ENCODE measurements around the gene HSPB6. TPM values are rescaled to one million over a fixed set of nuclear protein-coding genes. Genes with fewer than 3 reads are reported as not detected.

The HSPB6 gene
- total RNA-seq, 2 donors from 2014 or later: 35.0 to 117 TPM

DNA sequence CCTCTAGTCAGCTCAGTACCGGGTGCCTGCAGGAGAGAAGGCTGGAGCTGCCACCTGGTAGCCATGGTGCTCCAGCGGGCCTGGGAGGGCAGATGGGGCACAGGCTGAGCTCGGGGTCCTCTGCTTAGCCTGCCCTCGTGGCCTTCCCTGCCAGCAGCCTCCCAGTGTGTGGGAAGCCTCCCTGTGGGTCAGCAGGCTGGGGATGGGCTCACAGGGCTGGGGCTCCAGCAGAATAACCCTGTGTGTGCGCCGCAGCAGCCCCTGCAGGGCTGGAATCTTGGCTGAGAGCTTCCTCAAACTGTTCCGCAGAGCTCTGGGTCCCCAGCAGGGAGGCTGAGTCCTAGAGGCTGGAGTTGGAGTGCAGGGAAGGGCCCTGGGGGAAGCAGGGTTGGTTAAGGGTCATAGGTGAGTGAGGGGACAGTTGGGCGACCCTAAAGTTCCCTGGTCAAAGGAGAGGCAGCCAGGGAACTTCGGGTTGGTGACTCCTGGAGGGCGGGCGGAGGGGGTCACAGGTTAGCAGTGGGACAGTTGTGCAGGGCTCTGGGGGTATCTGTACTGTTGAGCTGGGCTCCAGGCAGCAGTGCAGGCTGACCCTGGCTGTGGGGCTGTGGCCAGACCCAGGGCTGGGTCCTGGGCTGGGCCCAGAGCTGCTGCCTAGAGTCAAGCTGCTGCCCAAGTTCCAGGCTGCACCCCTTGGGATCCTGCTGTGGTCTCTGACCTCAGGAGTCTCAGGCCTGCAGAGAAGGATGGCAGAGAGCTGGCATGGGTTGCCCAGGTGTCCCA is 32.6 kb upstream of the HSPB6 start:
- WGBS, 2 donors: 81 to 94% methylated on average over 8 to 11 of the region's 11 CpGs
- H3K27ac ChIP-seq: no peak overlapping the region
- no peak for DNase-seq
- TF ChIP-seq POLR2A (IDR thresholded peaks at IDR 0.05): no peak
- TF ChIP-seq, protein P1, sequence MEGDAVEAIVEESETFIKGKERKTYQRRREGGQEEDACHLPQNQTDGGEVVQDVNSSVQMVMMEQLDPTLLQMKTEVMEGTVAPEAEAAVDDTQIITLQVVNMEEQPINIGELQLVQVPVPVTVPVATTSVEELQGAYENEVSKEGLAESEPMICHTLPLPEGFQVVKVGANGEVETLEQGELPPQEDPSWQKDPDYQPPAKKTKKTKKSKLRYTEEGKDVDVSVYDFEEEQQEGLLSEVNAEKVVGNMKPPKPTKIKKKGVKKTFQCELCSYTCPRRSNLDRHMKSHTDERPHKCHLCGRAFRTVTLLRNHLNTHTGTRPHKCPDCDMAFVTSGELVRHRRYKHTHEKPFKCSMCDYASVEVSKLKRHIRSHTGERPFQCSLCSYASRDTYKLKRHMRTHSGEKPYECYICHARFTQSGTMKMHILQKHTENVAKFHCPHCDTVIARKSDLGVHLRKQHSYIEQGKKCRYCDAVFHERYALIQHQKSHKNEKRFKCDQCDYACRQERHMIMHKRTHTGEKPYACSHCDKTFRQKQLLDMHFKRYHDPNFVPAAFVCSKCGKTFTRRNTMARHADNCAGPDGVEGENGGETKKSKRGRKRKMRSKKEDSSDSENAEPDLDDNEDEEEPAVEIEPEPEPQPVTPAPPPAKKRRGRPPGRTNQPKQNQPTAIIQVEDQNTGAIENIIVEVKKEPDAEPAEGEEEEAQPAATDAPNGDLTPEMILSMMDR (IDR thresholded peaks at IDR 0.05): no peak
- intact Hi-C loops (cut with DNase I): no loop called here
- H3K4me3 ChIP-seq: no peak overlapping the region
- no peaks in the 10 kb centered on the region for H3K27me3 ChIP-seq
- no peak for ATAC-seq
- no peaks in the 10 kb centered on the region for H3K36me3 ChIP-seq (replicated peaks in 1 of 2; ENCODE audit: insufficient read depth in 1 of 2, low read depth in 2 of 2)
- no peaks in the 10 kb centered on the region for H3K9me3 ChIP-seq
- peaks cover 20% of the 10 kb centered on the region for H3K4me1 ChIP-seq

DNA sequence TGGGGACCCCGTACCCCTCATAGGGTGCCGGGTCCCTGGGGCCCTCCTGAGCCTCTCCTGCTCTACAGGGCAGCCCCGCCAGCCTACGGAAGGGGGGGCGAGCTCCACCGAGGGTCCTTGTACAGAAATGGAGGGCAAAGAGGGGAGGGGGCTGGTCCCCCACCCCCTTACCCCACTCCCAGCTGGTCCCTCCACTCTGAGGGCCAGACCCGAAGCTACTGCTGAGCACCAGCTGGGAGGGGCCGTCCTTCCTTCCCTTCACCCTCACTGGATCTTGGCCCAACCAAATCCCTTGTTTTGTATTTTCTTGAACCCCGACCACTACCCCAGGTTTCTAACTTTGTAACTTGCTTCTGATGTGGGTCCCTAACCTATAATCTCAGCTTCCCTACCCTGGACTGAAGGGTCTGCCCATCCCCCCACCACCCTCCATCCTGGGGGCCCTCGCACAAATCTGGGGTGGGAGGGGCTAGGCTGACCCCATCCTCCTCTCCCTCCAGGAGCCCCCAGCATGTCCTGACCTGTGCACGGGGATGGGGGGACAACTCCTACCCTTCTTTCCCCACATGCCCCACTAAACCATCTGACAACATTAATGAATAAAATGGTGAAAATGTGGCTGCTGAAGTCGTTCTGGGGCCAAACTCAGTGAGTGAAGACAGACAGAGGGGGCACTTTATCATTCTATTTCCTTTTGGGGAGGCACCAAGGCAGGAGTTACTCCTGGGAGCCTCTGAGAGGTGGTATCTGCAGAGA is 31.6 kb upstream of the HSPB6 start:
- intact Hi-C loops (cut with DNase I): no loop called here
- WGBS, 2 donors: 78 to 81% methylated on average over 8 to 9 of the region's 12 CpGs
- H3K9me3 ChIP-seq: no peaks in the 10 kb centered on the region
- H3K4me1 ChIP-seq: peaks cover 20% of the 10 kb centered on the region
- no peak overlapping the region for H3K4me3 ChIP-seq
- H3K27ac ChIP-seq: no peak overlapping the region
- ATAC-seq (no peak), DNase-seq (no peak)
- no peaks in the 10 kb centered on the region for H3K36me3 ChIP-seq (replicated peaks in 1 of 2; ENCODE audit: insufficient read depth in 1 of 2, low read depth in 2 of 2)
- H3K27me3 ChIP-seq: no peaks in the 10 kb centered on the region
- TF ChIP-seq POLR2A (IDR thresholded peaks at IDR 0.05): no peak
- TF ChIP-seq, protein P1 (IDR thresholded peaks at IDR 0.05): no peak

DNA sequence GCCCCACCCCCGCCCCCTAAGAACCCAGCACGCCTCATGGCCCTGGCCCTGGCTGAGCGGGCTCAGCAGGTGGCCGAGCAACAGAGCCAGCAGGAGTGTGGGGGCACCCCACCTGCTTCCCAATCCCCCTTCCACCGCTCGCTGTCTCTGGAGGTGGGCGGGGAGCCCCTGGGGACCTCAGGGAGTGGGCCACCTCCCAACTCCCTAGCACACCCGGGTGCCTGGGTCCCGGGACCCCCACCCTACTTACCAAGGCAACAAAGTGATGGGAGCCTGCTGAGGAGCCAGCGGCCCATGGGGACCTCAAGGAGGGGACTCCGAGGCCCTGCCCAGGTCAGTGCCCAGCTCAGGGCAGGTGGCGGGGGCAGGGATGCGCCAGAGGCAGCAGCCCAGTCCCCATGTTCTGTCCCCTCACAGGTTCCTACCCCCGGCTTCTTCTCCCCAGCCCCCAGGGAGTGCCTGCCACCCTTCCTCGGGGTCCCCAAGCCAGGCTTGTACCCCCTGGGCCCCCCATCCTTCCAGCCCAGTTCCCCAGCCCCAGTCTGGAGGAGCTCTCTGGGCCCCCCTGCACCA is 30.5 kb upstream of the HSPB6 start:
- Histone ChIP-seq H3K36me3 (replicated peaks in 1 of 2; ENCODE audit: insufficient read depth in 1 of 2, low read depth in 2 of 2) (no peaks in the 10 kb centered on the region), H3K4me1 (peaks cover 18% of the 10 kb centered on the region), H3K27me3 (no peaks in the 10 kb centered on the region), H3K9me3 (no peaks in the 10 kb centered on the region), H3K27ac (no peak overlapping the region), H3K4me3 (no peak overlapping the region)
- no peak for DNase-seq
- TF ChIP-seq, protein P1 (IDR thresholded peaks at IDR 0.05): no peak
- no peak for TF ChIP-seq POLR2A (IDR thresholded peaks at IDR 0.05)
- intact Hi-C loops (cut with DNase I): no loop called here
- ATAC-seq: no peak
- 94 to 100% methylated on average over 3 to 13 of the region's 15 CpGs for WGBS, 2 donors

DNA sequence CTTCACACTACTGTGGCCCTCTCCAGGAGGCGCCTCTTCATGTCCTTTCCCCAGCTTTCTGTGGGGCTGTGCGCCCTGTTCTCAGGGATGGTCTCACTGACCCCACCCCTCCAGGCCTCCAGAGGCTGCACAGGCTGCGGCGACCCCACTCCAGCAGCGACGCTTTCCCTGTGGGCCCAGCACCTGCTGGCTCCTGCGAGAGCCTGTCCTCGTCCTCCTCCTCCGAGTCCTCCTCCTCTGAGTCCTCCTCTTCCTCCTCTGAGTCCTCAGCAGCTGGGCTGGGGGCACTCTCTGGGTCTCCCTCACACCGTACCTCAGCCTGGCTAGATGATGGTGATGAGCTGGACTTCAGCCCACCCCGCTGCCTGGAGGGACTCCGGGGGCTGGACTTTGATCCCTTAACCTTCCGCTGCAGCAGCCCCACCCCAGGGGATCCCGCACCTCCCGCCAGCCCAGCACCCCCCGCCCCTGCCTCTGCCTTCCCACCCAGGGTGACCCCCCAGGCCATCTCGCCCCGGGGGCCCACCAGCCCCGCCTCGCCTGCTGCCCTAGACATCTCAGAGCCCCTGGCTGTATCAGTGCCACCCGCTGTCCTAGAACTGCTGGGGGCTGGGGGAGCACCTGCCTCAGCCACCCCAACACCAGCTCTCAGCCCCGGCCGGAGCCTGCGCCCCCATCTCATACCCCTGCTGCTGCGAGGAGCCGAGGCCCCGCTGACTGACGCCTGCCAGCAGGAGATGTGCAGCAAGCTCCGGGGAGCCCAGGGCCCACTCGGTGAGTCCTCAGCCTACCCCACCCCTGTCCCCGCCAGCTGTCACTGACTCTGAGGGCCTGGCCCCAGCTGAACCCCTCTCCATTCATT is 29.7 kb upstream of the HSPB6 start:
- H3K36me3 ChIP-seq (replicated peaks in 1 of 2; ENCODE audit: insufficient read depth in 1 of 2, low read depth in 2 of 2): no peaks in the 10 kb centered on the region
- TF ChIP-seq, protein P1 (IDR thresholded peaks at IDR 0.05): no peak
- no peak for TF ChIP-seq POLR2A (IDR thresholded peaks at IDR 0.05)

More for the DNA sequence above, 29.7 kb upstream of the HSPB6 start:
- no peaks in the 10 kb centered on the region for H3K27me3 ChIP-seq
- H3K9me3 ChIP-seq: no peaks in the 10 kb centered on the region
- no peak overlapping the region for H3K4me3 ChIP-seq
- no peak overlapping the region for H3K27ac ChIP-seq
- WGBS, 2 donors: 84 to 91% methylated on average over 20 to 22 of the region's 31 CpGs
- DNase-seq: no peak
- intact Hi-C loops (cut with DNase I): no loop called here
- peaks cover 10% of the 10 kb centered on the region for H3K4me1 ChIP-seq
- ATAC-seq: no peak
